ENCODE data around the gene OR5B17.
"Not testable (repeated sequence)": the region's sequence is repeated elsewhere in the genome, so short reads cannot be mapped to it uniquely, and the experiment has no call there.

The OR5B17 gene

DNA sequence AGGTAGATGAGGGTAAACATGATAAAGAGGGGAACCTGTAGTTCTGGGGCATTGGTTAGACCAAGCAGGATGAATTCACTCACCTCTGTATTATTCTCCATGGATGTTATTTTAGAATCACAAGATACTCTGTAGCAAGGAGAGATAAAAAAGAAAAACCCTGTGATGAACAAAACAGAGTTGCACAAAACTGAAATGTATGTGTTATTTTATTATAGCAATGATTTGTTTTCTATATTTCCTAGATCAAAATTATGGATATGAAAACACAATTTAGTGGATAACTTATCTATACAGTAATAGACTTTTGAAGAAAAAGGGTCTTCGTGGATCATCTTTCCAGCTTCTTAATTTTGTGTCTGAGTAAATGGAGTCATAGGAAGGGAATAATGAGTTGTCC lies at the start of gene OR5B17:
Gene OR5B17, minus strand, starts transcription at position 101 of the 400 bp plus-strand sequence. Its CDS starts 0 bp downstream, at position 101.
- no peak for DNase-seq

DNA sequence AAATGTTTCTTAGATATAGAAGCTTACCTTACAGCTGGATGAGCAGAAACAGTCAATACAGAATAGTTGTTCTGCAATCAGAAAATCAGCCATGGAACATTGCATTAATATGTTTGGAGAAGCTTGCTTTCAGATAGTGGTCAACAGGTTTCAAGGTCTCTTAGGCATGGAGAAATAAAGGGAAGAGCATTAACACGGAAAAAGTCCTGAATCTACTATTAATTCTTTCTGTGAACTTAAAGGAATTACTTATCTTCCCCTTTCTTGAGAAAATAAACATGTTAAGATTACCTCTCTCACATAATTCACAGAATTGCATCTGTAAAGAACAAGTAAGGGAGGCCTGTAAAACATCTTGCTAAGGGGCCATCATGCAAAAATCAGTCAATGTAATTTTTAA lies 47.9 kb upstream of the OR5B17 start, which contains the start of gene OR5B3:
Gene OR5B3, minus strand, starts transcription at position 101 of the 400 bp plus-strand sequence. CDS start 3,465 bp downstream, outside the sequence.
- DNase-seq = no peak

DNA sequence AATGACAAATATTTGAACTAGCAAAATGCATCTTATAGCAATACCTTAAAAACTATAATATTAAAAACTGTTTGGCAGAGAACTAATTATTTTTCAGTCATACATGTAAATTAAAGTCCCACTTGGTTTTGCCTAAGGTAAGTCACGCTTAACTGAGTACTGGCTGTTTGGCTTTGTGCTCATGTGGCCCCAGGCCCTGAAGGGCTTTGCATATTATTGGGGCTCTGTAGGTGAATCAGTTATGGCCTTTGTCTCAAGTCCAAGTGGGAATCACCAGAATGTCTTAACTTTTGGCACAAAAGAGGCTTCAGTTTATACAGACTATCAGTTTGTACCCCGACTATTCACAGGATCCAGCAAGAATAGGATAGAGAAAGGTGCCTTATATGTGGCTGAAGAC lies 40.8 kb upstream of the OR5B17 start:
- DNase-seq = not testable (repeated sequence)

DNA sequence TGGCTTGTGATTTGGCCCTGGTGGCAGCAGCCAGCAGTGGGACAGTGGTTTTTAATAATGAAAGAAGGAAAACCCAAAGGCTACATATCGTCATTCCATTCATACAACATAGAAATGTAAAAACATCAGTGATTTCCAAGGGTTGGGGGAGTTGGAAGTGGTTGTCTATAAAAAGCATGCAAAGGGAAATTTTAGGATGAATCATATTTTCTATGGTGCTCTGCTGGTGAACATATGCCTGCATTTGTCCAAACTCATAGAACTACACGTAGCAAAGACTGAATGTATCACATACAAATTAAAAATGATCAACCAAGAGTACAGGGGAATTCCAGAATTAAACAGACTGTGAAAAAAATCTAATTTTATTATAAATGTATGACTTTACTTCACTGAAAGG lies 36.7 kb upstream of the OR5B17 start:
- DNase-seq = no peak

DNA sequence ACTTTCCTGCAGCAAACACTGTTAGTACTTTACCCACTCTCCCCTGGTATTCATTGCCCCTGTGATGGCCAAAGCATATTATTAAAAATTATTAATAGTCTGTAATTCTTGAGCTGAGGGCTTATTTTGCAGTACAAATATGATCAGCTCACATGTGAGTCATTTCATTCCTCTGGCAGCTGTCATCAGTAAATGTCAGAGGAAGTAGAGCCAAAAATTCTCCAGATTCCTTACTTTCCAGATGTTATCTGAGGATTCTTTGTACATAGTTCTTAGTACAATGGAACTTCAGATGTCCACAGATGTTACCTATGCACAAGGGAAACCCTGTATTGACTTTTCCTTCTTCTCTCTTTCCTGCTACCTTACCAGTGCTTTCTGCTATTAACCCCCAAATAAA lies 35.3 kb upstream of the OR5B17 start:
- no peak for DNase-seq

DNA sequence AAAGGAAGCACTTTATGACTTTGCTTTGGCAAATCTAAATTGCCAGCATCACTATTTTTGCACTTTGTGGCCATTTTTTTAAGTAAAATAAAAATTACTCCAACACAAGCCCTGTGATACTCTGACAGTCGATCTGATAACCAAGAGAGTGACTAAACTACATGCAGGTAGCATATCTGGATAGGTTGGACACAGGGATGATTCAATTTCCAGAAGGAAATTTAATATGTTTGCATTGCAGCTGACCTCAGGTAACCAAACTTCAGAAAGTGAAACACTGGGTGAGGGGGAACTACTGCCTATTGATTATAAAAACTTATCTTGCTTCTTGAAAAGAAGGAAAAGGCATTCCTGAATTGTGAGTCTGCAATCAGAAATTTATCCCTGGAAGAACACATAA lies 33.9 kb upstream of the OR5B17 start:
- DNase-seq = no peak

DNA sequence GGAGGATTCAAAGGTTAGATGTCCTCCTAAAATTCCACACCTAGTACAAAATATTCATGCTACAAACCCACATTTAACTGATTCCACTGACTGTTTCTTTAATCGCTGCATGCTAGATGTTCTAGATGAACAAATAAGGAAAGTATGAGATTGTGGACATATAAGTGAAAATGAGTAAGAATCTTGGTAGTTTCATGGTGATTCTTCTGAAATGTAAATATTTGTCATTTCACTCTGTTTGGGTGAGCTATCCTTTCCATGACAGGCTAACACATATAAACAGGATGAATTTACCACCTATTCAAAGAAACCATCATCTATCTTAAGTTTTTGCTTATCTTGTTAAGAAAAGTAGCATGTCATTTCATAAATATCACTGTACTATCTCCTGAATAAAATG lies 33.0 kb upstream of the OR5B17 start:
- no peak for DNase-seq

DNA sequence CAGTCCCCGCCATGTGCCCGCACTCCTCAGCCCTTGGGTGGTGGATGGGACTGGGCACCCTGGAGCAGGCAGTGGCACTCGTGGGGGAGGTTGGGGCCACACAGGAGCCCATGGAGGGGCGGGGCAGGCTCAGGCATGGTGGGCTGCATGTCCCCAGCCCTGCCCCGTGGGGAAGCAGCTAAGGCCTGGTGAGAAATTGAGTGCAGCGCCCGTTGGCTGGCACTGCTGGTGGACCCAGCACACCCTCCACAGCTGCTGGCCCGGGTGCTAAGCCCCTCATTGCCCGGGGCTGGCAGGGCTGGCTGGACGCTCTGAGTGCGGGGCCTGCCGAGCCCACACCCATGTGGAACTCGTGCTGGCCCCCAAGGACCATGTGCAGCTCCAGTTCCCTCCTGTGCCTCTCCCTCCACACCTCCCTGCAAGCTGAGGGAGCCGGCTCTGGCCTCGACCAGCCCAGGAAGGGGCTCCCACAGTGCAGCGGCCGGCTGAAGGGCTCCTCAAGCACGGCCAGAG lies 31.7 kb upstream of the OR5B17 start:
- no peak for DNase-seq

DNA sequence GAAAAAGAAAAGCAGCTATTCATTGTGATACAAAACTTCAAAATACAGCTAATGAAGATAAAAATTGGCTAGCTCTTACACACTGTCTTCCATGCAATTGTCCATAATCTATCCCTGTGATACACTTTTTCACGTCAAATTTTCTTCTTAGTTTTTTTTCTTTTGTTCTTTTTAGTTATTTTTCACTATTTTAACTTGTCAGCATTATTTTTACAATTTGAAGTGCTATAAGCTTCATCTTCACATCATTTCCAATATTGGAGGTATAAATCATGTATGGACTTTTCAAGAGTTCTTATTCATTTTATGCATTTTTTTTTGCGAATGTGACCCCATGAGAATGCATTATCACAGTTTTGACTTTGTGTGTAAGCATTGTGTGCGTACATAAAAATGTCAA lies 4.1 kb downstream of the OR5B17 start:
- DNase-seq = no peak

DNA sequence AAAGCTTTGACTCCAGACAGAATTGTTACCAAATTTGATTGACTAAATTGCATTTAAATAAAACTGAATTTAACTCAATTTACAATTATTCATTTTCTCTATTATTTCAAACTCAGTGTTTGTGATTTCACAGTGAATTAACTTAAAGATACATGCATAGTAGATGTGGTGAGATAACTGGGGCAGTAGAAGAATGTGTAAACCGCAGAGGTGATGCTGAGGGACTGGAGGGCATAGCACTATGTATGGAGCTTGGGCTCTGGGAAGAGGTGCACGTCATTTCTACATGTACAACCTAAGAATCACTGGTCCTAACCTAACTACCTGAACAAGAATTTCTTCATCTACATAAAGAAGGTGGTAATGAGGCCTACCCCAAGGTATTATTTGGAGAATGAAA lies 13.7 kb downstream of the OR5B17 start:
- DNase-seq = no peak

DNA sequence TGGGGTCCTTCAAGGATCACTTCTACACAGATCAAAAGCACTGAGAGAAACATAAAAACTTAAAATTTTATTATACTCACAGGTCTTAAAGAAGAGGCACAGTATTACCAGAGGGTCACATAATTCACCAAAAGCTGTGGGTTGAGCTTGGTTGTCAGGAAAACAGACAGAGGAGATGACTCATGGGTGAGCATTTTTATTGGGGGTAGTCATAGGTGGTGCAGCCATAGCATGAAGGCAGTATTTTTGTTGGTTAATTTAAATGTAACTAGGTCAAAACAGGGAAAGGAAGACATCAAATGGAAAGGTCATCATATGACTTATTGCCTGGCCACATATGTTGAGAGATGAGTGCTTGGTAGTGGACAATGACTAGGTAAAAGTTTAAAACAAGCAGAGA lies 24.2 kb downstream of the OR5B17 start:
- no peak for DNase-seq

DNA sequence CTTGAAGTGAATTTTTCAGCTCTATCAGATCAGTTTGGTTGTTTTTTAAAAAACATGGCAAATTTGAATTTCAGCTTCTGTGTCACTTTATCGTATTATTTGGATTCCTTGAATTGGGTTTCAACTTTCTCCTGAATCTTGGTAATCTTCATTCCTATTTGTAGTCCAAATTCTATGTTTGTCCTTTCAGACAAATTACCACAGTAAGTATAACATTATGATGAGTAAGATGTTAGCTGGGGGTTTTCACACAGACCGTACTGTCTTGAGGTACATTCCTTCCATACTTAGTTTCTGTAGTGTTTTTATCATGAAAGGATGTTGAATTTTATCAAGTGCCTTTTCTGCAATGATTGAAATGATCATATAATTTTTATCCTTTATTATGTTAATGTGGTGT lies 28.0 kb downstream of the OR5B17 start:
- no peak for DNase-seq

DNA sequence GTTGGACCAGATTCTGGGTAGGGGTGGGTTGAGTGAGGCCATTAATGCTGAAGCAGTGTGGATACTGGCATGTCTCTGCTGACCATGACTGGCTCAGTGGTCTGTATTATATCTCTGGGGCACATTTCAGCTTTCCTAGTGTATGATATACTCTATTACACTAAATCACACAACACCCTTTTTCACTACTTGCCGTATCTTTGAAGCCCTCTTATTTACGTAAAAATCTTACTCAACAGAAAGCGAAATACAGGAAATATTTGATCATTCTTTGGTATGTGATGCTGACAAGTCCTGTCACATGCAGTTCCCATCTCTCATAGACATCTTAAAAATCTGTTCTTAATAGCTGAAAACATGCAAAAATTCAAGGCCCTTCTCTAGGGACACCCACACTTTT lies 40.3 kb downstream of the OR5B17 start:
- no peak for DNase-seq

DNA sequence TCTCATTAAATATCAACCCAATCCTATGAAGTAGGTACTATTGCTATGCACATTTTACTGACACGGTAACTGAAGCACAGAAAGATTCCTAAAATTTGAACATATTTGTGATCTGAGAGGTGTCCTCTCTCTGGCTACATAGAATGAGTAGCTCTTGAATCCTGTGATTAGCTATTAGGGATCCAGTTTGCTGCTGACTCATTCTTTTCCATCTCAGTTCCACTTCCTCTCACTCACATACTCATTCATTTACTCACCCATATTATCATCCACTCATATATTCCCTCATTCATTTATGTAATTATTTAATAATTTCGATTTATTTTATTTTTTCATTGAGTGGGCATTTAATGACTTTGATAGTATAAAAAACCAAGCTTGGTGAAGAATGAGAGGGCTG lies 42.7 kb downstream of the OR5B17 start:
- DNase-seq = no peak
